ENCODE results near the gene GGT5.
A peak's percentile ranks its signal among the peaks of the same experiment; 100 is the strongest.

The GGT5 gene

GRCh38 chr22:24178502-24179440 lies 66.1 kb downstream of the GGT5 start:
- H3K36me3 ChIP-seq (ENCODE audit: insufficient read depth), result no peaks in the 10 kb centered on the region
- H3K27me3 ChIP-seq (ENCODE audit: insufficient read depth, low read depth), result no peaks in the 10 kb centered on the region
- H3K4me1 ChIP-seq (ENCODE audit: low read depth, poor library complexity, severe bottlenecking), result no peaks in the 10 kb centered on the region
- H4K20me1 ChIP-seq (ENCODE audit: insufficient read depth), result no peaks in the 10 kb centered on the region
- TF ChIP-seq CTCF (conservative IDR thresholded peaks at IDR 0.05; ENCODE audit: low read depth, low read length), result peak; percentile 21
- no peak overlapping the region for H3K27ac ChIP-seq
- H2AFZ ChIP-seq (ENCODE audit: low read depth), result no peak overlapping the region
- H3K4me3 ChIP-seq (IDR thresholded peaks at IDR 0.05; ENCODE audit: insufficient read depth, low read depth, low read length), result no peak overlapping the region
- H3K79me2 ChIP-seq (ENCODE audit: insufficient read depth, low read depth), result no peaks in the 10 kb centered on the region
- H3K4me2 ChIP-seq, result no peak overlapping the region
- H3K9ac ChIP-seq, result no peak overlapping the region

- Histone ChIP-seq H3K4me3 (IDR thresholded peaks at IDR 0.05; ENCODE audit: insufficient read depth, low read depth, low read length) (no peak overlapping the region), H2AFZ (ENCODE audit: low read depth) (no peak overlapping the region), H3K4me1 (ENCODE audit: low read depth, poor library complexity, severe bottlenecking) (no peaks in the 10 kb centered on the region), H3K79me2 (ENCODE audit: insufficient read depth, low read depth) (no peaks in the 10 kb centered on the region), H4K20me1 (ENCODE audit: insufficient read depth) (no peaks in the 10 kb centered on the region), H3K27me3 (ENCODE audit: insufficient read depth, low read depth) (no peaks in the 10 kb centered on the region), H3K36me3 (ENCODE audit: insufficient read depth) (no peaks in the 10 kb centered on the region), H3K27ac (no peak overlapping the region), H3K4me2 (no peak overlapping the region), H3K9ac (no peak overlapping the region)
- no peak for TF ChIP-seq CTCF (conservative IDR thresholded peaks at IDR 0.05; ENCODE audit: low read depth, low read length)
These were observed 66.9 kb downstream of the GGT5 start for GRCh38 chr22:24178021-24178431.

GRCh38 chr22:24177456-24177855 lies 67.4 kb downstream of the GGT5 start:
- Histone ChIP-seq H4K20me1 (ENCODE audit: insufficient read depth) (no peaks in the 10 kb centered on the region), H3K9ac (no peak overlapping the region), H3K4me3 (IDR thresholded peaks at IDR 0.05; ENCODE audit: insufficient read depth, low read depth, low read length) (no peak overlapping the region), H3K4me1 (ENCODE audit: low read depth, poor library complexity, severe bottlenecking) (no peaks in the 10 kb centered on the region), H3K27ac (no peak overlapping the region), H3K27me3 (ENCODE audit: insufficient read depth, low read depth) (no peaks in the 10 kb centered on the region), H2AFZ (ENCODE audit: low read depth) (no peak overlapping the region), H3K36me3 (ENCODE audit: insufficient read depth) (no peaks in the 10 kb centered on the region), H3K79me2 (ENCODE audit: insufficient read depth, low read depth) (no peaks in the 10 kb centered on the region), H3K4me2 (no peak overlapping the region)
- TF ChIP-seq CTCF (conservative IDR thresholded peaks at IDR 0.05; ENCODE audit: low read depth, low read length), result no peak

- Histone ChIP-seq H3K4me2 (no peak overlapping the region), H4K20me1 (ENCODE audit: insufficient read depth) (no peaks in the 10 kb centered on the region), H3K79me2 (ENCODE audit: insufficient read depth, low read depth) (no peaks in the 10 kb centered on the region), H3K4me1 (ENCODE audit: low read depth, poor library complexity, severe bottlenecking) (no peaks in the 10 kb centered on the region), H3K36me3 (ENCODE audit: insufficient read depth) (no peaks in the 10 kb centered on the region), H2AFZ (ENCODE audit: low read depth) (no peak overlapping the region), H3K27ac (no peak overlapping the region), H3K27me3 (ENCODE audit: insufficient read depth, low read depth) (no peaks in the 10 kb centered on the region), H3K9ac (no peak overlapping the region), H3K4me3 (IDR thresholded peaks at IDR 0.05; ENCODE audit: insufficient read depth, low read depth, low read length) (no peak overlapping the region)
- TF ChIP-seq CTCF (conservative IDR thresholded peaks at IDR 0.05; ENCODE audit: low read depth, low read length), result no peak
These were observed 67.8 kb downstream of the GGT5 start for GRCh38 chr22:24177045-24177444.
